Kidney (tissue), 14 donors: ENCODE measurements around the gene HES2. TPM values are rescaled to one million over a fixed set of nuclear protein-coding genes. Genes with fewer than 3 reads are reported as not detected.

Experiments used
- DNase-seq, 5 donors: peaks; one replicate each; pipeline ENCODE4 v3.0.0-alpha.2; 2013 to 2020
- FAIRE-seq: peaks from 2 replicates; lab custom pipeline; 2012; peaks lifted over from hg19 to GRCh38; lab: Jason Lieb, UNC
- H3K27ac ChIP-seq, 2 donors: one replicate each; pipeline ENCODE4 v1.7.0; 2013; ENCODE audit warnings: low read depth in 2 of 2, low read length in 2 of 2, inconsistent platforms in 1 of 2
- H3K27me3 ChIP-seq: one replicate; pipeline ENCODE4 v1.7.1; 2013; ENCODE audit warnings: low read length, inconsistent platforms; ENCODE audit not compliant: control insufficient read depth, insufficient read depth
- H3K36me3 ChIP-seq, 3 donors: one replicate each; pipeline versions ENCODE4 v1.7.0 to v1.7.1; 2013; ENCODE audit warnings: low read length in 3 of 3, control low read depth in 1 of 3, inconsistent platforms in 1 of 3; ENCODE audit not compliant: insufficient read depth in 3 of 3, control insufficient read depth in 2 of 3
- H3K4me1 ChIP-seq, 3 donors: one replicate each; pipeline versions ENCODE4 v1.7.0 to v1.7.1; 2013; ENCODE audit warnings: low read length in 3 of 3, inconsistent platforms in 1 of 3, low read depth in 1 of 3; ENCODE audit not compliant: control insufficient read depth in 2 of 3, insufficient read depth in 2 of 3
- H3K4me3 ChIP-seq, 3 donors: one replicate each; pipeline versions ENCODE4 v1.7.0 to v1.8.1; 2013; ENCODE audit warnings: low read length in 3 of 3, control low read depth in 1 of 3, inconsistent platforms in 1 of 3
- H3K9ac ChIP-seq, 3 donors: one replicate each; pipeline versions ENCODE4 v1.7.0 to v1.7.1; 2013; ENCODE audit warnings: low read length in 3 of 3, control low read depth in 1 of 3, inconsistent platforms in 1 of 3
- H3K9me3 ChIP-seq, 3 donors: one replicate each; pipeline versions ENCODE4 v1.7.0 to v1.7.1; 2013; ENCODE audit warnings: low read length in 3 of 3, control low read depth in 1 of 3, inconsistent platforms in 1 of 3; ENCODE audit not compliant: control insufficient read depth in 2 of 3, insufficient read depth in 1 of 3
- intact Hi-C: fragments of 100-400 bp; cut with DNase I; formaldehyde crosslinking; loops from one replicate; pipeline ENCODE4 v1.11.1; 2022
- polyA plus RNA-seq: library from polyadenylated mRNA; stranded (reverse); fragments of 350-450 nt; fragmentation: Illumina TruSeq; extraction: RNeasy Lipid Tissue Mini Kit (QIAGEN cat#74804); gene quantifications from one replicate; pipeline ENCODE4 v1.2.3, GENCODE V29; 2014; ENCODE audit warnings: low read depth, low replicate concordance; ENCODE audit not compliant: insufficient read depth
- total RNA-seq: library from RNA; stranded (reverse); fragmentation: NEBNext Ultra II Directional; extraction: Animal tissue kit (Norgen Biotek cat#: 25700); gene quantifications from one replicate; pipeline ENCODE4 v1.2.1, GENCODE V29; 2021
- TF ChIP-seq, protein P1 (sequence below): IDR thresholded peaks from 3 replicates; pipeline ENCODE4 v1.5.1; 2012; ENCODE audit warnings: mild to moderate bottlenecking, moderate library complexity, borderline replicate concordance; ENCODE audit not compliant: insufficient read depth; ENCODE audit errors: extremely low read depth
- donor health status: control.
- donor health status: control.
- donor health status: control.
- donor health status: control.
- donor health status: control.
- donor health status: DM: yes; HTN: yes; CAD: no.
- donor health status: Normal renal cell carcinoma (clear cell type).

HES2 gene
- total and polyA plus RNA-seq, 2 donors from 2014 or later, result 1.3 to 1.6 TPM

DNA sequence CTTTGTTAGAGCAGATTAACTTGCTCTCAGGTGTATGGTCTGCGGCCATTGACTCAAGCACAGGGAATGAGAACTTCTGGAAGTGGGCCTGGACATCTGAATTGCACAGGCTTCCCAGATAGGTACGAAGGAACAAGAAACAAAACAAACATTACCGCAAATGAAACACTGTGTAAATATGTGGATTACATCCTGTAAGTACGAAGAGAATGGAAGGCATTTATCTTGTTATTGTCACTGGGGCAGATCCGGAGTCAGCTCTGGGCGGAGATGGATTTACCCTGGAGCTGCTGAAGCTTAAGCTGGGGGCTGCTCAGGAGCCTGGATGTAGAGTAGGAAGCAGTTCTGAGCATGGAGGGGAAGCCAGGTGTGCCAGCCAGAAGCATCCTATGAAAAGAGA, 6.8 kb downstream of the HES2 start:
- Histone ChIP-seq H3K9ac (no peak overlapping the region), H3K4me3 (no peak overlapping the region), H3K27me3 (peaks cover 9% of the 10 kb centered on the region), H3K9me3 (no peaks in the 10 kb centered on the region), H3K4me1 (peaks cover 0 to 5% (median under 1%) of the 10 kb centered on the region in 3 donors), H3K27ac (no peak overlapping the region), H3K36me3 (no peaks in the 10 kb centered on the region)
- TF ChIP-seq, protein P1, sequence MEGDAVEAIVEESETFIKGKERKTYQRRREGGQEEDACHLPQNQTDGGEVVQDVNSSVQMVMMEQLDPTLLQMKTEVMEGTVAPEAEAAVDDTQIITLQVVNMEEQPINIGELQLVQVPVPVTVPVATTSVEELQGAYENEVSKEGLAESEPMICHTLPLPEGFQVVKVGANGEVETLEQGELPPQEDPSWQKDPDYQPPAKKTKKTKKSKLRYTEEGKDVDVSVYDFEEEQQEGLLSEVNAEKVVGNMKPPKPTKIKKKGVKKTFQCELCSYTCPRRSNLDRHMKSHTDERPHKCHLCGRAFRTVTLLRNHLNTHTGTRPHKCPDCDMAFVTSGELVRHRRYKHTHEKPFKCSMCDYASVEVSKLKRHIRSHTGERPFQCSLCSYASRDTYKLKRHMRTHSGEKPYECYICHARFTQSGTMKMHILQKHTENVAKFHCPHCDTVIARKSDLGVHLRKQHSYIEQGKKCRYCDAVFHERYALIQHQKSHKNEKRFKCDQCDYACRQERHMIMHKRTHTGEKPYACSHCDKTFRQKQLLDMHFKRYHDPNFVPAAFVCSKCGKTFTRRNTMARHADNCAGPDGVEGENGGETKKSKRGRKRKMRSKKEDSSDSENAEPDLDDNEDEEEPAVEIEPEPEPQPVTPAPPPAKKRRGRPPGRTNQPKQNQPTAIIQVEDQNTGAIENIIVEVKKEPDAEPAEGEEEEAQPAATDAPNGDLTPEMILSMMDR, result no peak
- DNase-seq (no peak), FAIRE-seq (no peak)
- intact Hi-C loops, result no loop called here

DNA sequence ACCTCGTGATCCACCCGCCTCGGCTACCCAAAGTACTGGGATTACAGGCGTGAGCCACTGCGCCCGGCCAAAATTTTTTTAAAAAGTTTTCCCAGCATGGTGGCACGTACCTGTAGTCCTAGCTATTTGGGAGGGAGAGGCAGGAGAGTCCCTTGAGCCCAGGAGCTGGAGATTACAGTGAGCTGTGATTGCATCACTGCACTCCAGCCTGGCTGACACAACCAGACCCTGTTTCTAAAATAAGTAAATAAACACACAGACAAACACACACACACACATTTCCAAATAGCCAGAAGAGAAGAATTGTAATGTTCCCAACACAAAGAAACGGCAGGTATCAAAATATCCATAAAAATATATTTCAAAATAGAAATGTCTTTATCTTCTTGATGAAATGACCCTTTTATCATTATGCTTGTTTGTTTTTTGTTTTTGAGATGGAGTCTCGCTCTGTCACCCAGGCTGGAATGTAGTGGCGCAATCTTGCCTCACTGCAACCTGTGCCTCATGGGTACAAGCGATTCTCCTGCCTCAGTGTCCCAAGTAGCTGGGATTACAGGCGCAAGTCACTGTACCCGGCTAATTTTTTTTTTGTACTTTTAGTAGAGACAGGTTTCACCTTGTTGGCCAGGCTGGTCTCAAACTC, 9.3 kb downstream of the HES2 start:
- H3K36me3 ChIP-seq, result no peaks in the 10 kb centered on the region
- no peak overlapping the region for H3K27ac ChIP-seq
- TF ChIP-seq, protein P1, result no peak
- H3K4me1 ChIP-seq, result peaks cover 0 to 5% (median 0%) of the 10 kb centered on the region in 3 donors
- H3K27me3 ChIP-seq, result no peaks in the 10 kb centered on the region
- intact Hi-C loops, result no loop called here
- no peak overlapping the region for H3K4me3 ChIP-seq
- FAIRE-seq, result no peak
- H3K9ac ChIP-seq, result no peak overlapping the region
- no peak for DNase-seq
- H3K9me3 ChIP-seq, result no peaks in the 10 kb centered on the region

DNA sequence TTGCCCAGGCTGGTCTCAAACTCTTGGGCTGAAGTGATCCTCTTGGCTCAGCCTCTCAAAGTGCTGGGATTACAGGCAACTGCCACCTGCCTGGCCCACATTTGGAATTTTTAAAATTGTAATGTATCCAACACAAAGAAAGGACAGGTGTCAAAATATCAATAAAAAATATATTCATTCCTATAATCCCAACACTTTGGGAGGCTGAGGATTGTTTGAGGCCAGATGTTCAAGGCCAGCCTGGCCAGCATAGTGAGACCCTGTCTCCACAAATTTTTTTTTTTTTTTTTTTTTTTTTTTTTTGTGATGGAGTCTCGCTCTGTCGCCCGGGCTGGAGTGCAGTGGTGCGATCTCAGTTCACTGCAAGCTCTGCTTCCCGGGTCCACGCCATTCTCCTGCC, 10.0 kb downstream of the HES2 start:
- TF ChIP-seq, protein P1, result no peak
- Histone ChIP-seq H3K27ac (no peak overlapping the region), H3K4me1 (peaks cover 0 to 5% (median 0%) of the 10 kb centered on the region in 3 donors), H3K36me3 (no peaks in the 10 kb centered on the region), H3K4me3 (no peak overlapping the region), H3K27me3 (no peaks in the 10 kb centered on the region), H3K9me3 (no peaks in the 10 kb centered on the region), H3K9ac (no peak overlapping the region)
- DNase-seq (no peak), FAIRE-seq (no peak)
- intact Hi-C loops, result no loop called here
